Fibroblast of skin of right biceps (primary cell): ENCODE data around the gene RMDN3.

Source experiments
- DNase-seq: peaks from one replicate; pipeline ENCODE4 v3.0.0-alpha.2; 2013

The RMDN3 gene

GRCh38 chr15:40688932-40689799 lies 65.9 kb downstream of the RMDN3 start:
- no peak for DNase-seq
